SK-N-SH (cell line): Measurements from ENCODE around the gene OTUD4. TPM values are rescaled to one million over a fixed set of nuclear protein-coding genes. Genes with fewer than 3 reads are reported as not detected.

Experiments
- CTCF ChIA-PET: fragments of 300-600, 350-600 bp; formaldehyde crosslinking; extraction: SDS; loops from one replicate; lab custom pipeline; 2021; lab: Yijun Ruan, JAX
- POLR2A ChIA-PET: fragments of 350-600 bp; sonication (Branson Sonifier 250); formaldehyde crosslinking; extraction: SDS; loops from one replicate; lab custom pipeline; 2020; ENCODE audit warnings: antibody characterized with exemption, inconsistent platforms; lab: Yijun Ruan, JAX
- DNase-seq: peaks from one replicate; pipeline ENCODE4 v3.0.0; 2012
- H2AFZ ChIP-seq: fragments of 200-600 bp; sonication (generic); 2 replicates; pipeline ENCODE4 v1.8.1; 2016; ENCODE audit warnings: antibody characterized with exemption, mild to moderate bottlenecking, low read depth
- H3F3A ChIP-seq: fragments of 200-600 bp; sonication (generic); replicated peaks from 2 replicates; pipeline ENCODE3; 2016; ENCODE audit warnings: antibody characterized with exemption, mild to moderate bottlenecking; ENCODE audit not compliant: insufficient read depth
- H3K27ac ChIP-seq, 2 experiments: fragments of 200-500 bp in 1 of 2; fragments of 200-600 bp in 1 of 2; sonication (Bioruptor generic) in 1 of 2; sonication (generic), shearing (Covaris generic) in 1 of 2; 2 replicates each; pipeline versions ENCODE4 v1.5.1 to v1.6.1; 2014 to 2016; ENCODE audit warnings: low read depth in 2 of 2, inconsistent platforms in 1 of 2, low read length in 1 of 2, mild to moderate bottlenecking in 1 of 2, mixed read lengths in 1 of 2
- H3K27me3 ChIP-seq: fragments of 200-600 bp; sonication (generic), shearing (Covaris generic); 2 replicates; pipeline ENCODE4 v1.6.1; 2016; ENCODE audit warnings: mixed run types; ENCODE audit not compliant: insufficient read depth
- H3K36me3 ChIP-seq, 2 experiments: fragments of 200-500 bp in 1 of 2; fragments of 200-600 bp in 1 of 2; sonication (Bioruptor generic) in 1 of 2; sonication (generic) in 1 of 2; replicated peaks in 1 of 2; 2 replicates each; pipeline versions ENCODE3 to v1.5.1; 2014 to 2016; ENCODE audit warnings: low read length in 1 of 2, mild to moderate bottlenecking in 1 of 2; ENCODE audit not compliant: insufficient read depth in 2 of 2, control insufficient read depth in 1 of 2
- H3K4me1 ChIP-seq, 2 experiments: fragments of 200-500 bp in 1 of 2; fragments of 200-600 bp in 1 of 2; sonication (Bioruptor generic) in 1 of 2; sonication (generic), shearing (Covaris generic) in 1 of 2; 2 replicates each; pipeline versions ENCODE4 v1.5.1 to v1.6.1; 2014 to 2016; ENCODE audit warnings: low read depth in 1 of 2, low read length in 1 of 2, mixed run types in 1 of 2; ENCODE audit not compliant: insufficient read depth in 2 of 2, control insufficient read depth in 1 of 2
- H3K4me2 ChIP-seq: fragments of 200-600 bp; sonication (generic), shearing (Covaris generic); 2 replicates; pipeline ENCODE4 v1.6.1; 2017; ENCODE audit warnings: mixed run types
- H3K4me3 ChIP-seq, 2 experiments: fragments of 200-500 bp in 1 of 2; fragments of 200-600 bp in 1 of 2; sonication (Bioruptor generic) in 1 of 2; sonication (generic), shearing (Covaris generic) in 1 of 2; 2 replicates each; pipeline versions ENCODE4 v1.5.1 to v1.8.1; 2014 to 2016; ENCODE audit warnings: low read depth in 2 of 2, inconsistent platforms in 1 of 2, low read length in 1 of 2, mild to moderate bottlenecking in 1 of 2, mixed read lengths in 1 of 2, moderate library complexity in 1 of 2
- H3K79me2 ChIP-seq: fragments of 200-600 bp; sonication (generic); 2 replicates; pipeline ENCODE4 v1.8.1; 2017; ENCODE audit warnings: mild to moderate bottlenecking; ENCODE audit not compliant: insufficient read depth
- H3K9ac ChIP-seq: fragments of 200-600 bp; sonication (generic); 2 replicates; pipeline ENCODE4 v1.6.1; 2017; ENCODE audit warnings: mixed run types
- H3K9me2 ChIP-seq: fragments of 200-600 bp; sonication (generic); 2 replicates; pipeline ENCODE4 v1.6.1; 2017; ENCODE audit warnings: mixed run types
- H3K9me3 ChIP-seq: fragments of 200-600 bp; sonication (generic); 2 replicates; pipeline ENCODE4 v1.6.1; 2017; ENCODE audit warnings: mixed run types, mild to moderate bottlenecking, moderate library complexity
- H4K20me1 ChIP-seq: fragments of 200-600 bp; sonication (generic); 2 replicates; pipeline ENCODE4 v1.6.1; 2017; ENCODE audit warnings: mild to moderate bottlenecking, mixed run types; ENCODE audit not compliant: insufficient read depth
- EP300 ChIP-seq, 2 experiments: IDR thresholded peaks; 2 replicates each; pipeline versions ENCODE4 v1.4.0 to v1.6.1; 2012; ENCODE audit warnings: borderline replicate concordance in 1 of 2, low read depth in 1 of 2, low read length in 1 of 2
- EZH2phosphoT487 ChIP-seq: fragments of 200-600 bp; sonication (generic); IDR thresholded peaks from 2 replicates; pipeline ENCODE4 v1.6.1; 2017; ENCODE audit warnings: low read depth, mixed run types, mild to moderate bottlenecking, antibody characterized with exemption, moderate library complexity, borderline replicate concordance
- FOXM1 ChIP-seq: IDR thresholded peaks from 2 replicates; pipeline ENCODE4 v1.4.0; 2012; ENCODE audit warnings: low read depth, mild to moderate bottlenecking
- GATA2 ChIP-seq: sonication (generic); formaldehyde crosslinking; IDR thresholded peaks from 2 replicates; pipeline ENCODE4 v1.5.0; 2020; ENCODE audit warnings: mild to moderate bottlenecking, missing genetic modification reagents
- JUND ChIP-seq: IDR thresholded peaks from 2 replicates; pipeline ENCODE4 v1.4.0; 2012
- MXI1 ChIP-seq: IDR thresholded peaks from 2 replicates; pipeline ENCODE4 v1.6.1; 2012; ENCODE audit warnings: mild to moderate bottlenecking, low read depth, low read length, improper control_type of control experiment
- NFIC ChIP-seq: IDR thresholded peaks from 2 replicates; pipeline ENCODE4 v1.4.0; 2012; ENCODE audit warnings: borderline replicate concordance
- NRF1 ChIP-seq: IDR thresholded peaks from 2 replicates; pipeline ENCODE4 v1.6.1; 2012; ENCODE audit warnings: low read depth, mild to moderate bottlenecking, low read length
- POLR2AphosphoS5 ChIP-seq: IDR thresholded peaks from 2 replicates; pipeline ENCODE4 v1.6.1; 2012; ENCODE audit warnings: low read depth, low read length
- RCOR1 ChIP-seq: fragments of 150-350 bp; IDR thresholded peaks from 2 replicates; pipeline ENCODE4 v1.6.1; 2017; ENCODE audit warnings: antibody characterized with exemption, low read length
- RFX5 ChIP-seq: IDR thresholded peaks from 2 replicates; pipeline ENCODE4 v1.6.1; 2012; ENCODE audit warnings: mild to moderate bottlenecking, improper control_type of control experiment, low read length
- SIN3A ChIP-seq: IDR thresholded peaks from 2 replicates; pipeline ENCODE4 v1.6.1; 2012; ENCODE audit warnings: low read depth, mild to moderate bottlenecking, low read length, moderate library complexity, borderline replicate concordance
- SMC3 ChIP-seq: IDR thresholded peaks from 2 replicates; pipeline ENCODE4 v1.6.1; 2012; ENCODE audit warnings: low read depth, low read length, improper control_type of control experiment
- TCF12 ChIP-seq: IDR thresholded peaks from 2 replicates; pipeline ENCODE4 v1.4.0; 2012
- WGBS: methylation state at CpG from one replicate; pipeline ENCODE4 v1.1.6; 2017; ENCODE audit warnings: low lambda C conversion rate; 5-methylcytosine and 5-hydroxymethylcytosine counted together
- polyA plus RNA-seq, 3 experiments: library from polyadenylated mRNA; depleted of rRNA; stranded (reverse); fragments of >200 nt; gene quantifications; 2 replicates each; pipeline ENCODE4 v1.2.3, GENCODE V29; 2012
- TF ChIP-seq, protein P1 (sequence below): IDR thresholded peaks from 2 replicates; pipeline ENCODE4 v1.6.1; 2012; ENCODE audit warnings: mild to moderate bottlenecking, low read depth, low read length, moderate library complexity
- TF ChIP-seq, protein P2 (sequence below): IDR thresholded peaks from 2 replicates; pipeline ENCODE4 v1.4.0; 2012; ENCODE audit warnings: low read depth
- TF ChIP-seq, protein P3 (sequence below): fragments of 150-350 bp; IDR thresholded peaks from 2 replicates; pipeline ENCODE4 v1.6.1; 2016; ENCODE audit warnings: mild to moderate bottlenecking, low read depth, low read length
- TF ChIP-seq, protein P4 (sequence below): fragments of 150-350 bp; IDR thresholded peaks from 2 replicates; pipeline ENCODE4 v1.6.1; 2017; ENCODE audit warnings: antibody characterized with exemption, low read length, low read depth, borderline replicate concordance
- TF ChIP-seq, protein P5 (sequence below): fragments of 200-600 bp; sonication (generic); IDR thresholded peaks from 2 replicates; pipeline ENCODE4 v1.6.1; 2017; ENCODE audit warnings: antibody characterized with exemption, mild to moderate bottlenecking, moderate library complexity

Gene OTUD4
- polyA plus RNA-seq, 1 of the 3 experiments (the other 2 are of a cell fraction), result 8.5 TPM

DNA sequence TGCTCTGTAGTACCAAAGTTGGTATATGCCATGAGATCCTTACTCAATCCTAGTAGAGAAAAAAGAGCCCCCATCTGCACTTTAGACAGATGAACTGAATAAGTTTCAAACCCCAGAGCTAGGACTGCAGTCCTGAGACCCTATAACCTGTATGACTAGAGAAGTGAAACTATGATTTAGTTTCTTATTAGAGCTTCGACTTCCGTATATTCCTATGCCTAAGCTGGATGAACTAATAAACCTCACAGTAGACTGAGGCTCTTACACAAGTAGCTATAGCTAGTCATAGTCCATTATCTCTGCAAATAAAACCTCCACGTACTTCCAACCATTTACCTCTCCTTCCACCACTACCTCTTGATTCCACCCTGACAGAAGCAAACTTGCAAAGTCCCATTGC lies 6.3 kb upstream of the OTUD4 start:
- Histone ChIP-seq H3K27me3 (no peaks in the 10 kb centered on the region), H3K36me3 (no peaks in the 10 kb centered on the region), H3K9ac (no peak overlapping the region), H3K27ac (no peak overlapping the region), H3K79me2 (no peaks in the 10 kb centered on the region), H3K4me3 (no peak overlapping the region), H3K4me2 (no peak overlapping the region), H2AFZ (no peak overlapping the region), H3K9me2 (no peaks in the 10 kb centered on the region), H3K9me3 (no peaks in the 10 kb centered on the region), H4K20me1 (no peaks in the 10 kb centered on the region), H3F3A (no peaks in the 10 kb centered on the region), H3K4me1 (no peaks in the 10 kb centered on the region)
- 68% methylated on average over 2 of the region's 3 CpGs for WGBS
- no peak for DNase-seq
- CTCF ChIA-PET, result interaction anchor here (1.6 kb wide), 1 partner anchor 30 kb away, joined by 5 read pairs; no protein-coding TSS in a partner anchor
- POLR2A ChIA-PET, result no interaction called here
- TF ChIP-seq RCOR1 (no peak), NFIC (no peak), NRF1 (no peak), TCF12 (no peak), EZH2phosphoT487 (no peak), EP300 (IDR thresholded peaks at IDR 0.05; ENCODE audit: borderline replicate concordance in 1 of 2, low read depth in 1 of 2, low read length in 1 of 2) (no peak)
- TF ChIP-seq, protein P1, sequence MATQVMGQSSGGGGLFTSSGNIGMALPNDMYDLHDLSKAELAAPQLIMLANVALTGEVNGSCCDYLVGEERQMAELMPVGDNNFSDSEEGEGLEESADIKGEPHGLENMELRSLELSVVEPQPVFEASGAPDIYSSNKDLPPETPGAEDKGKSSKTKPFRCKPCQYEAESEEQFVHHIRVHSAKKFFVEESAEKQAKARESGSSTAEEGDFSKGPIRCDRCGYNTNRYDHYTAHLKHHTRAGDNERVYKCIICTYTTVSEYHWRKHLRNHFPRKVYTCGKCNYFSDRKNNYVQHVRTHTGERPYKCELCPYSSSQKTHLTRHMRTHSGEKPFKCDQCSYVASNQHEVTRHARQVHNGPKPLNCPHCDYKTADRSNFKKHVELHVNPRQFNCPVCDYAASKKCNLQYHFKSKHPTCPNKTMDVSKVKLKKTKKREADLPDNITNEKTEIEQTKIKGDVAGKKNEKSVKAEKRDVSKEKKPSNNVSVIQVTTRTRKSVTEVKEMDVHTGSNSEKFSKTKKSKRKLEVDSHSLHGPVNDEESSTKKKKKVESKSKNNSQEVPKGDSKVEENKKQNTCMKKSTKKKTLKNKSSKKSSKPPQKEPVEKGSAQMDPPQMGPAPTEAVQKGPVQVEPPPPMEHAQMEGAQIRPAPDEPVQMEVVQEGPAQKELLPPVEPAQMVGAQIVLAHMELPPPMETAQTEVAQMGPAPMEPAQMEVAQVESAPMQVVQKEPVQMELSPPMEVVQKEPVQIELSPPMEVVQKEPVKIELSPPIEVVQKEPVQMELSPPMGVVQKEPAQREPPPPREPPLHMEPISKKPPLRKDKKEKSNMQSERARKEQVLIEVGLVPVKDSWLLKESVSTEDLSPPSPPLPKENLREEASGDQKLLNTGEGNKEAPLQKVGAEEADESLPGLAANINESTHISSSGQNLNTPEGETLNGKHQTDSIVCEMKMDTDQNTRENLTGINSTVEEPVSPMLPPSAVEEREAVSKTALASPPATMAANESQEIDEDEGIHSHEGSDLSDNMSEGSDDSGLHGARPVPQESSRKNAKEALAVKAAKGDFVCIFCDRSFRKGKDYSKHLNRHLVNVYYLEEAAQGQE, result no peak
- TF ChIP-seq, protein P2, sequence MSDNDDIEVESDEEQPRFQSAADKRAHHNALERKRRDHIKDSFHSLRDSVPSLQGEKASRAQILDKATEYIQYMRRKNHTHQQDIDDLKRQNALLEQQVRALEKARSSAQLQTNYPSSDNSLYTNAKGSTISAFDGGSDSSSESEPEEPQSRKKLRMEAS, result no peak
- TF ChIP-seq, protein P3, sequence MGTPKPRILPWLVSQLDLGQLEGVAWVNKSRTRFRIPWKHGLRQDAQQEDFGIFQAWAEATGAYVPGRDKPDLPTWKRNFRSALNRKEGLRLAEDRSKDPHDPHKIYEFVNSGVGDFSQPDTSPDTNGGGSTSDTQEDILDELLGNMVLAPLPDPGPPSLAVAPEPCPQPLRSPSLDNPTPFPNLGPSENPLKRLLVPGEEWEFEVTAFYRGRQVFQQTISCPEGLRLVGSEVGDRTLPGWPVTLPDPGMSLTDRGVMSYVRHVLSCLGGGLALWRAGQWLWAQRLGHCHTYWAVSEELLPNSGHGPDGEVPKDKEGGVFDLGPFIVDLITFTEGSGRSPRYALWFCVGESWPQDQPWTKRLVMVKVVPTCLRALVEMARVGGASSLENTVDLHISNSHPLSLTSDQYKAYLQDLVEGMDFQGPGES, result no peak
- TF ChIP-seq, protein P4, sequence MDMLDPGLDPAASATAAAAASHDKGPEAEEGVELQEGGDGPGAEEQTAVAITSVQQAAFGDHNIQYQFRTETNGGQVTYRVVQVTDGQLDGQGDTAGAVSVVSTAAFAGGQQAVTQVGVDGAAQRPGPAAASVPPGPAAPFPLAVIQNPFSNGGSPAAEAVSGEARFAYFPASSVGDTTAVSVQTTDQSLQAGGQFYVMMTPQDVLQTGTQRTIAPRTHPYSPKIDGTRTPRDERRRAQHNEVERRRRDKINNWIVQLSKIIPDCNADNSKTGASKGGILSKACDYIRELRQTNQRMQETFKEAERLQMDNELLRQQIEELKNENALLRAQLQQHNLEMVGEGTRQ, result no peak

DNA sequence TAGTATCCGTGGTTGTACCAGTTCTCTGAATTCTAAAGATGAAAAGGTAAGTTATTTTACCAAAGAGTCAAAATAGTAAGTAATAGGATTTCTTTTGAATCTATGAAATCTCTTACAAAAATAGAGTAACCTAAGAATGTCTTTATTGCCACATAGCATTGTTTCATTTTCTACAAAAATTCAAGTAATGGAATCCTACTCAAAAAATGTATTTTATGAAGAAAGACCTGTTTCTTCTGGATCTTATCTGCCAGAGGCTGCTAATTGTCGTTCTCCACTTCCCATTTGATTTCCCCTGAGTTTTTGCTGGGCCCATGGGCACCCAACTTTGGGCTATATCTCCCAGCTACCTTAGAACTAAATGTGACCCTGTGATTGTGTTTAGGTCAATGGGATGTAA lies 3.2 kb upstream of the OTUD4 start:
- no peaks in the 10 kb centered on the region for H3K9me2 ChIP-seq
- no peak overlapping the region for H3K4me2 ChIP-seq
- no peak for DNase-seq
- no peaks in the 10 kb centered on the region for H3K27me3 ChIP-seq
- no peaks in the 10 kb centered on the region for H3K9me3 ChIP-seq
- TF ChIP-seq POLR2AphosphoS5, result no peak
- no peak for TF ChIP-seq MXI1
- TF ChIP-seq, protein P4, result no peak
- TF ChIP-seq, protein P5, sequence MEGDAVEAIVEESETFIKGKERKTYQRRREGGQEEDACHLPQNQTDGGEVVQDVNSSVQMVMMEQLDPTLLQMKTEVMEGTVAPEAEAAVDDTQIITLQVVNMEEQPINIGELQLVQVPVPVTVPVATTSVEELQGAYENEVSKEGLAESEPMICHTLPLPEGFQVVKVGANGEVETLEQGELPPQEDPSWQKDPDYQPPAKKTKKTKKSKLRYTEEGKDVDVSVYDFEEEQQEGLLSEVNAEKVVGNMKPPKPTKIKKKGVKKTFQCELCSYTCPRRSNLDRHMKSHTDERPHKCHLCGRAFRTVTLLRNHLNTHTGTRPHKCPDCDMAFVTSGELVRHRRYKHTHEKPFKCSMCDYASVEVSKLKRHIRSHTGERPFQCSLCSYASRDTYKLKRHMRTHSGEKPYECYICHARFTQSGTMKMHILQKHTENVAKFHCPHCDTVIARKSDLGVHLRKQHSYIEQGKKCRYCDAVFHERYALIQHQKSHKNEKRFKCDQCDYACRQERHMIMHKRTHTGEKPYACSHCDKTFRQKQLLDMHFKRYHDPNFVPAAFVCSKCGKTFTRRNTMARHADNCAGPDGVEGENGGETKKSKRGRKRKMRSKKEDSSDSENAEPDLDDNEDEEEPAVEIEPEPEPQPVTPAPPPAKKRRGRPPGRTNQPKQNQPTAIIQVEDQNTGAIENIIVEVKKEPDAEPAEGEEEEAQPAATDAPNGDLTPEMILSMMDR, result no peak
- TF ChIP-seq SIN3A, result no peak
- no peak for TF ChIP-seq RCOR1
- no peak for TF ChIP-seq EP300 (IDR thresholded peaks at IDR 0.05; ENCODE audit: borderline replicate concordance in 1 of 2, low read depth in 1 of 2, low read length in 1 of 2)
- TF ChIP-seq GATA2 (CRISPR knock-in tag), result no peak
- no peak for TF ChIP-seq SMC3
- TF ChIP-seq JUND, result no peak
- TF ChIP-seq RFX5, result no peak
- TF ChIP-seq FOXM1, result no peak
- H3K36me3 ChIP-seq, result no peaks in the 10 kb centered on the region
- no peak overlapping the region for H3K27ac ChIP-seq
- H3K4me3 ChIP-seq, result no peak overlapping the region
- H3F3A ChIP-seq, result peaks cover 4% of the 10 kb centered on the region
- H3K9ac ChIP-seq, result no peak overlapping the region
- 86% methylated on average over 2 of the region's 2 CpGs for WGBS
- no peaks in the 10 kb centered on the region for H4K20me1 ChIP-seq
- peaks cover 0 to 6% of the 10 kb centered on the region in 2 experiments; a peak in 2 of 4 replicates for H3K4me1 ChIP-seq
- no peak overlapping the region for H2AFZ ChIP-seq
- H3K79me2 ChIP-seq, result peaks cover 10% of the 10 kb centered on the region
- ChIA-PET POLR2A (no interaction called here), CTCF (interaction anchor here (0.9 kb wide), 1 partner anchor 14 kb away, joined by 3 read pairs; no protein-coding TSS in a partner anchor)
